GM12864 (cell line): ENCODE results near the gene IP6K1.
"Not testable (repeated sequence)": the region's sequence is repeated elsewhere in the genome, so short reads cannot be mapped to it uniquely, and the experiment has no call there.

Source experiments
- DNase-seq: peaks from one replicate; pipeline ENCODE4 v3.0.0-alpha.2; 2011; ENCODE audit warnings: low read depth
- H3K4me3 ChIP-seq: 2 replicates; pipeline ENCODE4 v1.5.1; 2011; ENCODE audit warnings: mild to moderate bottlenecking, low read depth, low read length, control low read depth
- CTCF ChIP-seq: IDR thresholded peaks from 2 replicates; pipeline ENCODE4 v1.5.1; 2011; ENCODE audit warnings: low read depth, mild to moderate bottlenecking, moderate library complexity, low read length, control low read depth, inconsistent platforms; ENCODE audit errors: missing control alignments

The IP6K1 gene

GRCh38 chr3:49786357-49787181 is at the start of gene IP6K1:
Gene IP6K1 (minus strand): TSS chr3:49786542. CDS start chr3:49748040, 38,502 bp downstream.
- no peak for TF ChIP-seq CTCF
- DNase-seq, result peak; percentile 100
- peak within 1 kb of the TSS; percentile 75 for H3K4me3 ChIP-seq

GRCh38 chr3:49831341-49831740 is 45.0 kb upstream of the IP6K1 start:
- no peak for DNase-seq
- no peak for TF ChIP-seq CTCF
- no peak overlapping the region for H3K4me3 ChIP-seq

GRCh38 chr3:49826016-49826415 is 39.7 kb upstream of the IP6K1 start:
- TF ChIP-seq CTCF, result no peak
- no peak for DNase-seq

GRCh38 chr3:49823131-49823530 is 36.8 kb upstream of the IP6K1 start:
- DNase-seq, H3K4me3 ChIP-seq: not testable (repeated sequence)

More at GRCh38 chr3:49826016-49826415, 39.7 kb upstream of the IP6K1 start:
- H3K4me3 ChIP-seq, result no peak overlapping the region

- no peak for DNase-seq
- H3K4me3 ChIP-seq, result peak within 1 kb of the TSS; percentile 70
- TF ChIP-seq CTCF, result no peak
Observed at GRCh38 chr3:49813497-49814174, 27.3 kb upstream of the IP6K1 start, which contains the start of gene UBA7. Gene UBA7 (minus strand): TSS chr3:49813953. CDS start chr3:49813787, 166 bp downstream.

- peak overlapping the region; percentile 70 for H3K4me3 ChIP-seq
- TF ChIP-seq CTCF, result no peak
Observed at GRCh38 chr3:49812916-49813496, 26.7 kb upstream of the IP6K1 start.

GRCh38 chr3:49807431-49808114 is 21.2 kb upstream of the IP6K1 start:
- no peak for DNase-seq
- H3K4me3 ChIP-seq, result no peak overlapping the region
- TF ChIP-seq CTCF, result no peak

More at GRCh38 chr3:49812916-49813496, 26.7 kb upstream of the IP6K1 start:
- DNase-seq, result no peak
